Inferior parietal cortex (tissue), 1 donor: ENCODE results near the gene ERCC8.
"Not testable (repeated sequence)": the region's sequence is repeated elsewhere in the genome, so short reads cannot be mapped to it uniquely, and the experiment has no call there.

Experiments used
- DNase-seq: peaks from one replicate; pipeline ENCODE4 v3.0.0-alpha.2; 2016; ENCODE audit errors: extremely low spot score

The ERCC8 gene

GRCh38 chr5:60918466-60918865, 26.4 kb downstream of the ERCC8 start:
- DNase-seq, result no peak

- no peak for DNase-seq
Observed at GRCh38 chr5:60916646-60917045, 28.2 kb downstream of the ERCC8 start.

GRCh38 chr5:60903356-60903755, 41.5 kb downstream of the ERCC8 start:
- DNase-seq, result peak; percentile 38

GRCh38 chr5:60896991-60897390, 47.9 kb downstream of the ERCC8 start:
- no peak for DNase-seq

- DNase-seq, result no peak
Observed at GRCh38 chr5:60893521-60893920, 51.3 kb downstream of the ERCC8 start.

GRCh38 chr5:60891667-60892066, 53.2 kb downstream of the ERCC8 start:
- DNase-seq, result no peak

GRCh38 chr5:60888359-60889061, 56.4 kb downstream of the ERCC8 start:
- no peak for DNase-seq

GRCh38 chr5:60887746-60888145, 57.1 kb downstream of the ERCC8 start:
- no peak for DNase-seq

- no peak for DNase-seq
Observed at GRCh38 chr5:60887096-60887495, 57.8 kb downstream of the ERCC8 start.

GRCh38 chr5:60886158-60886557, 58.7 kb downstream of the ERCC8 start:
- no peak for DNase-seq

GRCh38 chr5:60883229-60883628, 61.6 kb downstream of the ERCC8 start:
- no peak for DNase-seq

- no peak for DNase-seq
Observed at GRCh38 chr5:60872892-60873291, 72.0 kb downstream of the ERCC8 start.

- DNase-seq, result no peak
Observed at GRCh38 chr5:60870857-60871256, 74.0 kb downstream of the ERCC8 start.

GRCh38 chr5:60860572-60860971, 84.3 kb downstream of the ERCC8 start:
- DNase-seq, result not testable (repeated sequence)

- DNase-seq, result no peak
Observed at GRCh38 chr5:60856066-60856465, 88.8 kb downstream of the ERCC8 start.

GRCh38 chr5:60852940-60853339, 91.9 kb downstream of the ERCC8 start:
- DNase-seq, result no peak

GRCh38 chr5:60852317-60852716, 92.6 kb downstream of the ERCC8 start:
- no peak for DNase-seq

GRCh38 chr5:60851626-60852025, 93.2 kb downstream of the ERCC8 start:
- no peak for DNase-seq

GRCh38 chr5:60846298-60846697, 98.6 kb downstream of the ERCC8 start:
- DNase-seq, result no peak

GRCh38 chr5:60843936-60844905, 100.6 kb downstream of the ERCC8 start, which contains the start of gene ELOVL7:
ELOVL7 (minus strand) TSS chr5:60844269; CDS start chr5:60787397, 56,872 bp downstream.
- DNase-seq, result no peak

GRCh38 chr5:60843386-60843935, 101.4 kb downstream of the ERCC8 start:
- no peak for DNase-seq

GRCh38 chr5:60842871-60843385, 101.9 kb downstream of the ERCC8 start:
- no peak for DNase-seq
